HG03354 (cell line): ENCODE results near the gene POGZ.

ENCODE experiments used
- ATAC-seq: cut with Tn5 transposase; IDR thresholded peaks from one replicate; pipeline ENCODE4 v1.9.1; 2021; ENCODE audit warnings: mild to moderate bottlenecking; ENCODE audit not compliant: unreplicated experiment, poor library complexity, severe bottlenecking

POGZ gene

DNA sequence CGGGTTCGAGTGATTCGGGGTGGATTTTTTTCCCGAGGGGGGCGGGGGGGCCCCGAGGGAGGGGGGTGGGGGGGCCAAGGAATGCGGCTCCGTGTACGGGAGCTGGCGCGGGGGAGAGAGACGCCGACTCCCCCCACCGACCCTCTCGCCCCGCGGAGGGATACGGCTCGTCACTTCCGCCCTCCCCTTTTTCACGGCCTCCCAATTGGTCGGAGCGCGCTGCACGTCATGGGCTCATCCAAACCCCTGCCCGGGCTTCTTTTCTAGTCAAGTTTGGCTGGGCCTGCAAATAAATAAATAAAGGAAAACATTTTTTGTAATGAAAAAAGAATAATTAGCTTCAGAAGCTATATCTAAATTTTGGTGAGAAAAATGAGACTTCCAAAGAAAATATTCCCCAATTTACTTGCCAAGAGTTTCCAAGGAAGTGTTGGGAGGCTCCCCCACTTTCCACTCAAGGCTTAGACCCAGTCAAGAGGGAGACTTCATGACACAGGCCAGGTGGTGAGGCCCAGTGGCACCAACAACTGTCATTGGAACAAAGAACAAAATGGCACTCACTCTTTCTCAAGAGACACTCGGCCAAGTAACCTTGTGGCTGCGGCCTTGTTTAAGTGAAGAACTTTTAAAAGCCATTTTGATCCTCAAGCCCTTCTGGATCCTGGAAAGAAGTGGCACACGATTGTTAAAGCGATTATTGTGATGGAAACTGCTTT is at the start of gene POGZ:
TSS of gene POGZ (minus strand) at position 164 of the 716 bp plus-strand sequence. CDS start 17,290 bp downstream, outside the sequence.
- ATAC-seq = peak; percentile 76

- ATAC-seq = no peak
Measured at GRCh38 chr1:151508833-151509232, 49.5 kb upstream of the POGZ start.

GRCh38 chr1:151504759-151505158 is 45.5 kb upstream of the POGZ start:
- ATAC-seq = no peak

GRCh38 chr1:151504252-151504651 is 45.0 kb upstream of the POGZ start:
- ATAC-seq = no peak

GRCh38 chr1:151502859-151503780 is 43.8 kb upstream of the POGZ start:
- ATAC-seq = no peak

GRCh38 chr1:151502035-151502700 is 42.9 kb upstream of the POGZ start:
- ATAC-seq = no peak

DNA sequence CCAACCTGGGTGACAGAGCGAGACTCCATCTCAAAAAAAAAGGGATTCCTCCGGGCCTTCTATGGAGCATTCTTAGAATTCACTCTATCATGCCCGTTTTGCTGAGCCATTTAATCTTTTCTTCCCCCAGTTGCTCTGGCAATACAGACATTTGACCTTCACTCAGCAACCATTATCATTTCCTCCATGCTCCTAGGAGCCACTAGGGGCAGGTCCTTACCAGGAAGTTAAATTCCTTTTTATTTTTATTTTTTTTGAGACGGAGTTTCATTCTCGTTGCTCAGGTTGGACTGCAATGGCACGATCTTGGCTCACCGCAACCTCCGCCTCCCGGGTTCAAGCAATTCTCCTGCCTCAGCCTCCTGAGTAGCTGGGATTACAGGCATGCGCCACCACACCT is 42.2 kb upstream of the POGZ start:
- ATAC-seq = no peak

DNA sequence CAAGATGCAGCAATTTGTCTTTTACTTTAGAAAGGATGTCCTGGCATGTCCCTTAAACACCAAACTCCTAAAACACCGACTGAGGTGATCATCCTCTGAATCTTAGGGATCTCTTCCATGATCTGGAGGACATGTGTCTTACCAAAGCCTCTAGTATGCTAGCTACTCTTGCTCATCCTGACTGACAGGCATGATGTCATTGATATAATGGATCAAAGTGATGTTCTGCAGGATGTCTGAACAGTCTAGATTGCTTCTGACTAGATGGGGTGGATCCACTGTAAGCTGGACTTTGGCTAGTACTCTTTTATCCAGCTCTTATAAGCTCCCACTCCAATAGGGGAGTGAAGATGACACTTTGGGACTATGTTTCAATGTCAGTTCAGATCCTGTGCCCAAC is 40.6 kb upstream of the POGZ start:
- no peak for ATAC-seq

DNA sequence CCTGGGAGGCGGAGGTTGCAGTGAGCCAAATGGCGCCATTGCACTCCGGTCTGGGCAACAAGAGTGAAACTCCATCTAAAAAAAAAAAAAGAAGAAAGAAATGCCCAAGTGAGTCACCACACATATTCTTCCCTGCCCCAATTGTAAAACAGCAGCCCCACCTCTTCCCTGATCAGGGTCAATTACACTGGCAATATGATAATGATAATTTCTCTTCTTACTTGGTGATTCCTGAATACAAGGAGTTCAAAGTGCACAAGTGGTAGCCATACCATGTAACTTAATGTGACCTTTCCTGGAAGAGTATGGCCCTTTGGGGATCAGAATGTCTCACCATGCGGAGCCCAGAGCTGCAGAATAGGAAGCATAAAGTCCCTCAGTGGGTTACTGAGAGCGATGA is 40.1 kb upstream of the POGZ start:
- no peak for ATAC-seq

DNA sequence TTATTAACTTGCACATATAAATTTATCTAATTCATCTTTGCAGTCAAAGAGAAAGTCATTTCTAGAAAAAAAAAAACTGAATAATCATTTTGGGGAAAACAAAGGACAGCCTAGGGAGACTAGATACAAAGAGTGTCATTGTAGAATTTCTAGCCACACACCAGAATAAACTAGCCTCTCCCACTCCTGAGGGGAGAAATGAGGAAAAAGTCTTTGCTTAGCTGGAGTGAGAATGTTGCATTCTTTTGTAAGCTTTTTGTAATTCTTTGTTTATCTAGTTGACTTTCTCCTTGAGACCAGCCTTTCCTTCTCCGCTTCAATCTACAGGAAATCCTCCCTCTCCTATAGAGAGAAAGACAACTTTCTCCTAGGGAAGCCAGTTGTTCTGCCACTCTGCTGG is 36.0 kb upstream of the POGZ start:
- ATAC-seq = no peak

DNA sequence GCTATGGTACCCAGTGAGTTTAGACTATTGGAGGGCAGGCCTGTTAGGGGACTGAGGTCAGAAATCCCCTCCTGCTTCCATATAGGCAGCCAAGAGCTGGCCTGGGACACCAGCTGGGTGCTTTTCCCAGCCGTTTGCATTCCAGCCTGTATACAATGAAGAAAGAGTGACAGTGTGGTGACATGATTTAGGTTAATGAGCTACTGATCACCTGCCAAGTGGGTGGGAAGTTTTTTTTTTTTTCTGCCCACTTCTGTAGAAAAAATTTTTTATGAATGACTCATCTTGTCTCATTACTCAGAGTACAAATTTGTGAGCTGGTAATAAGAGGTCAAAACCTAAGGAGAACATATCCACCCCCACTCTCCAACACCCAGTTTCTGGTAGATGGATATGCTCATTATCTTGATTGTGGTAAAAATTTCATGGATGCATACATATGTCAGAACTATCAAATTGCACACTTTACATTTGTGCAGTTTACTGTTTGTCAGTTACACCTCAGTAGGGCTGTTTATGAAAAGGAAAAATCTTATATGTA is 35.5 kb upstream of the POGZ start:
- no peak for ATAC-seq

DNA sequence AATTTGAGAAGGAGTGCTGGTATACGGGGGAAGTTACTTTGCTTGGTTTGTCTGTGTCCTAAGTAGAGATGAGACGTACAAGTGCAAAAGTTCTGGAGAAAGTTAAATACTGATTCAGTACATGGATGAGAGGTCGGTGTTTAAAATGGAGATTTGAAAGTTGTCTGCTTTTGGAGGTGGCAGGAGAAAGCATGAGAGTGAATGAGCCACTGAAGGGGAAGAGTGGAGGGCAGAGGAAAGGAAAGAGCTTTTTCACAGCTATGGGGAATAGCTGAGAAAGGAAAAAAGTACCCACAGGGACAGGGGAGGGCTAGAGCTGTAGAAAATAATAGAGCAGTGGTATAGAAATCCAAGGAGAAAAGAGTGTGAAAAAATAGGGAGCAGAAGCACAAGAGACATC is 33.7 kb upstream of the POGZ start:
- ATAC-seq = no peak

GRCh38 chr1:151492120-151492519 is 32.8 kb upstream of the POGZ start:
- no peak for ATAC-seq

GRCh38 chr1:151491641-151492040 is 32.3 kb upstream of the POGZ start:
- ATAC-seq = no peak

GRCh38 chr1:151486557-151486956 is 27.3 kb upstream of the POGZ start:
- no peak for ATAC-seq

DNA sequence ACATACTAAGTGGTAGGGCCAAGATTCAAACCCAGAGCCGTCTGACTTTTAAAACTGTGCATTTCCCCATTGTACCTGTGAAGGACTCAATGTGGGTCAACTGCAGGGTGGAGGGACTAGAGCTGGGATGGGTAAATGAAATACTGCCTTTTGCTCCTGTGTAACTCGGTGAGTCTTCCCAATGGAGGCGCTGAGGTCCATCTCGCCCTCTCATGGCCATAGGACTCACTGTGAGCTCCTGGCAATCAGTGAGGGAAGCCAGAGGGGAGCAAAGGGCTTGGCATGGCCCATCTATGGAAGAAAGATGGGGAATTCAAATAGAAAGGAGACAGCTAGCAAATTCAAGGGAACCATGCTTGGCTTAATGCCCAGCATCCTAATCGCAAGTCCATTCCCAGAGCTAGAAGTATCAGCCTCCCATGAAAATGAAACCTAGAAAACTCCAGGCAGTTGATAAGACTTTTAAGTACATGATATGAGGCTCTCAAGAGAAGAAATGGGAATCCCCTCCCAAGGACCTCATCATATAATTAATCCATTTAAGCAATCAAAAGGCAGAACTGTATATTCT is 26.5 kb upstream of the POGZ start:
- ATAC-seq = no peak

DNA sequence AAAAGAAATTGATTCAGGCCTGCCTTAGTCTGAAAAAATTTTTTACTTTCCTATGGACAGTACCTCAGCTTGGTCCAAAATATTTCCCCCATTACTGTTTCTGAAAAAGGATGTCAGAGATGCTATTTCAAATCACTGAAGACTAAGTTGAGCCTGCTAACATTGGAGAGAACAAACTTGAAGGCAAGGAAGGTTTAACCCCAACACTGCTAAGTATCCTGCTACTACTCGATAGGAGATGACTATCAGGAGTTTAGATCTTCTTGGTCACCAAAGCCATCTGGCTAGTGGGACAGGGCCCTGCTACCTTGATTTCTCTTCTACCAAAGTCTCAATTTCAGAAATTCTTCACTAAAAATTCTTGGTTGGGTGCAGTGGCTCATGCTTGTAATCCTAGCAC is 22.7 kb upstream of the POGZ start:
- no peak for ATAC-seq

- ATAC-seq = no peak
Measured at GRCh38 chr1:151479462-151479861, 20.2 kb upstream of the POGZ start.

- ATAC-seq = no peak
Measured at GRCh38 chr1:151478923-151479322, 19.6 kb upstream of the POGZ start.
